DMS153 (cell line): ENCODE measurements around the gene EVI5.

Source experiments
- DNase-seq: peaks from one replicate; lab custom pipeline; 2025; lab: John Stamatoyannopoulos, UW

EVI5 gene

GRCh38 chr1:92483610-92484471, 301.1 kb downstream of the EVI5 start:
- DNase-seq, result no peak

DNA sequence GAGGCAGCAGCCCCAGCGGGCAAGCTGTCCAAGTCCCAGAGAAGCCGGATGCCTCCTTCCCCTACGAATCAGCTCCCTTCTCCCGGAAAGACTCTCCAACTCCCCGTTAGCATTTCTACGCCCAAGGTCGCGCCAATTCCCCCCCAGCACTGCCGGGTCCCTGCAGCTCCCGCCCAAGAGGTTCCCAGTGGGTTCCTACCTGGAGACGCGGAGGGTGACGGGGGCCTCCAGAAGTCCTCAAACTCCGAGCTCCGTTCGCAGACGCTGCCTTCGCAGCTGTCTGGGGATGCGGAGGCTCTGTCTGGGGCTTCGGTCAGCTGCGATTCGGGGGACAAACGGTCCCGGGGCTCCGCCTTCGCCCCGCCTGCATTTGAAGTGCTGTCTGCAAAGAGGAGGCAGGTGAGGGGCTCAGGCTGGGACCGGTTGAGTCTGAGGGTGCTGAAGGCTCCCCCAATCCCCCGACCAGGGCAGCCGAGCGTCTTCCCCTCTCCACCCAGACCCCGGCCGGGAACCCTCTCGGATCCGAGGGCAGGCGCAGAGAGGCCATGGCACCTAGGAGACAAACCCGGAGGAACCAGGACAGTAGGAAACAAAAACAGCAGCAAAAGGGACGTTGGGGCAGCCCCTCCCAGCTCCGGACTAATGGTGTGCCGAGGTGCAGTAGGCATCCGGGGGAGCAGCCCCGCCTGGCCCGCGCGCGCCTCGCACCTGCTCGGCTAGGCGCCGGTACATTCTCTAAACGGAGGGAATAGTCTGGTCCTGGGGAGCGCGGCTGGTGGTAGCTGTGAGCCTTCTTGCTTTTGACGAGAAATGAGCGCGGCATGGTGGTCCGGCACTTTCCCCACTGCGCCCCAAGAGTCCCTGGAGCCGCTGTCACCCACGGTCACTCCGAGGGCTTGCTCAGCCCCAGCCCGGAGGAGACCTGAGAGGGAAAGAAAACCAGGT, 302.0 kb downstream of the EVI5 start:
- DNase-seq, result no peak

DNA sequence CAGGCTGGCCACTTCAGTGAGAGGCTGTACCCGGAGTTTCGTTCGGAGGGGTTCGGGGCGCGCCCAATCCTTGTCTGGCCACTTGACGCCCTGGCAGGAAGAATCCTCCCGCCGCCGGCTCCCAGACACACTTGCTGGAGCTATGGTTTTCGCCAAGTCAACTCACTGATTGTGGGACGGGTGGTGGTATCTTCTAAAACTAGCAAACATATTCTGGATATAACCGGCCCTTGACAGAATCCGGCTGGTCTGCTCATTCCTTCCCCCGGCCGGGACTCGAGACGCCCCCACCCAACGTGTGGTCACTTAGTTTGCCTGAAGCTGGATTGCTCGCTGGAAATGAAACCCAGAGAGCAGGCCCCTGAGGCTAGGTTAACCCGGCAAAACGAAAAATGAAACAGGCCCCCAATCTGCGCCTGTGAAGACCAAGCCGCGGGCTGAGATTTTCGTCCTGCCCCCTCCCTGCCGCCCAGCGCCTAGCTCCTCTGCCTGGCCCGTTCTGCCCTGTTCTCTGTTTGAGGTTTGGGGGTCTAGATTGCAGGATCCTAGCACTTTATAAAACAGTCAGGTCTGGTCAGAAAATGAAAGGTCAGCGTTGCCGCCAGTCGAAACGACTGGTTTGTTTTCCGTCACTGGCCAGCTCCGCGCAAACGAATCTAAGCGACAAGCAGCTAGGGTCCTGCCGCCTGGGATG, 302.8 kb downstream of the EVI5 start:
- DNase-seq, result no peak

DNA sequence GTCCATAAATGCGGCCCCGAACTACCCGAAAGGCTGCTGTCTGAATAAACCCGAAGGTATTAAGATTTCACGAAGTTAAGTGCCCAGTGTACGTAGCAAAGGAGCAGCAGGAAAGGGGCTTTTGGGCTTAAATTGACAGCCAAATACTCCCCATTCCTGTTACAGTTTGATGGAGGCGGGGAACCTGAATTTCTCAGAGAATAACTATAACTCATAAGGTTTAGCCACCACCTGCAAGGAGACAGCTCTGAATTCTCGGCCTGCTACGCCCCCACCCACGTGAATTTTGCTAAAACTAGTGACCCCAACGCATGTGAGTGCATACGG, 303.3 kb downstream of the EVI5 start:
- no peak for DNase-seq

GRCh38 chr1:92480813-92481598, 303.9 kb downstream of the EVI5 start:
- DNase-seq, result no peak

DNA sequence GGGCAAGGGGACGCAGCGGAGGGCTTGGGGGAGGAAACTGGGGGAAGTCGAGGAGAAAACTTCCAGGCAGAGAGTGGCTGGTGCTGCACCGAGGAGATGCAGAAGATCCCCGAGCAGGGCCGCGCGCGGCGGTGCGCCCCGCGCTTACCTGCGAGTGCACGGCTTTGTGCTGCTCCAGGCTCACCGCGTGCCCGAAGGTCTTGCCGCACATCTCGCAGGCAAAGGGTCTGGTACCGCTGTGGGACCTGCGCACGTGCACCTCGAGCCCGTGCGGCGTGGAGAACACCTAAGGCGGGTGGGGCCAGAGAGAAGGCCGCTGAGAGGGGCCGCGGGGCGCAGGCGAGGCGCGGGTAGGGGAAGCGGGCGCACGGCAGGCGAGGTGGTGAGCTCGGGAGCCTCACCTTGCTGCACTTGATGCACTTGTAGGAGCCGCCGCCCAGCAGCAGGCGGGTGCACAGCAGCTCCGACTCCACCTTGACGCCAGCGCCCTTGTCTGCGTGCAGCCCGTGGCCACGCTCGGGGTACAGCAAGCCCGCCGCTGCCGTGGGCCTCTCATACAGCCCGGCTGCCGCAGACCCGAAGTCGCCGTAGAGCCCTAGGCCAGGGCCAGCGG, 304.6 kb downstream of the EVI5 start:
- no peak for DNase-seq

DNA sequence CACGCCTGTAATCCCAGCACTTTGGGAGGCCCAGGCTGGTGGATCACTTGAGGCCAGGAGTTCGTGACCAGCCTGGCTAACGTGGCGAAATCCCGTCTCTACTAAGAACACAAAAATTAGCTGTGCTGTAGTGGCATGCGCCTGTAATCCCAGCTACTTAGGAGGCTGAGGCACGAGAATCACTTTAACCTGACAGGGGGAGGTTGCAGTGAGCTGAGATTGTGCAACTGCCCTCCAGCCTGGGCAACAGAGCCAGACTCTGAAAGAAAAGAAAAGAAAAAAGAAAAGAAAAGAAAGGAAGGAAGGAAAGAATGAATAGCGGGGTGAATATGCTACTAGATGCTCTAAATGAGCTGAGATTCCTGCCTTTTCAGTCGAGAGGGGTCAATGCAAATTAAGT, 305.3 kb downstream of the EVI5 start:
- DNase-seq, result no peak

- DNase-seq, result no peak
Measured at GRCh38 chr1:92478393-92478792, 306.5 kb downstream of the EVI5 start.

- no peak for DNase-seq
Measured at GRCh38 chr1:92476071-92476631, 308.8 kb downstream of the EVI5 start.

GRCh38 chr1:92475029-92475428, 309.9 kb downstream of the EVI5 start:
- DNase-seq, result no peak

GRCh38 chr1:92473781-92474495, 311.0 kb downstream of the EVI5 start:
- DNase-seq, result no peak

- no peak for DNase-seq
Measured at GRCh38 chr1:92470216-92470615, 314.7 kb downstream of the EVI5 start.

- DNase-seq, result no peak
Measured at GRCh38 chr1:92466683-92467352, 318.1 kb downstream of the EVI5 start.

GRCh38 chr1:92465256-92465647, 319.7 kb downstream of the EVI5 start:
- no peak for DNase-seq

- no peak for DNase-seq
Measured at GRCh38 chr1:92464588-92465255, 320.2 kb downstream of the EVI5 start.

DNA sequence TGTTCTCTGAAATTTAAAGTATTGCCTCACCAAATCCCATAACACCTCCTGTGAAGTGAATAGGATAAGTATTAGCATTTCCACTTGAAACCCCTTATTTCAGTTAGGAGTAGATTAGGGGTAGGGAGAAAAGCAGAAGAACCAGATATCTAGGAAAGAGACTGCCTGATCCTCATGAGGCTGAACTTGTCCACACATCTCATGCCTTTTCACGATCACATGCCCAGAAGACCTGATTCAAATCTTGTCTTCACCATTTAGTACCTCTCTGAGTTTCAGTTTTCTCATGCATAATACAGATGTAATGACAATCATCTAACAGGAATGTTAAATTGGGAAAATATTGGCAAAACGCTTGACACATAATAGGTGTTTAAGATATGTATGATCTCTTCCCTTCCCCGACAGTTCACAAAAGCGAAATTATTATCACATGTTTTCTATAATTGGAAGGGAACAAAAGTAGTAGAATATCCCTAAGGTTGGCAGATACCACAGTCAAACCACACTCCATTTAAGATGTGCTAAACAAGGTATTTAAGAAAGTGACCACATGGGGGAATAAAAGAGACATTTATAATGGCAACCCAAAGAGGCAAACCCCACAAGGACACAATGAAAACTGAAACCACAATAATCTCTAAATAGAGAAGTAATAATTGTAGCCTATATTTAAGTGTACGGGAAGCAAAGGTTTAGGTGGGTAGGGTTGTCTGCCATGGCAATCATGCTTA, 323.4 kb downstream of the EVI5 start:
- DNase-seq, result no peak

GRCh38 chr1:92459871-92460320, 325.0 kb downstream of the EVI5 start:
- DNase-seq, result no peak
